ENCODE data around the gene FSIP2.

The FSIP2 gene

DNA sequence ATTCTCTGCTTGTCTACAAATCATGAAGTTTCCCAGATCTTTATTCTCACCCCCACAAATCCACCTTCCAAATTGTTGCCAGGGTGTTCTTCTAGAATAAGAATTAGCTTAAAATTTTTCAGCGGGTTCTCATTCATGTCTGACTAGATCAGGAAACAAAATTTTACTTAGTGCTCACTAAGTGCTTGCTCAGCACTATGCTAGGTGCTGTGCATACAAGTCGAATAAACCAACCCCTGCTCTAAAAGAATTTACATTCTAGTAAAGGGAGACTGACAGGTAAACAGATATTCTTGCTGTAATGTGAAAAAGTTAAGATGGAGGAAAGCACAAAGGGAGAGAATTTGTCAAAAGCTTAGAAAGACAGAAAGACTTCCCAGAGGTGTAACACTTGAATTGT is 2.4 kb upstream of the FSIP2 start:
- DNase-seq (ENCODE audit: low read depth) = no peak
- TF ChIP-seq, protein P1, sequence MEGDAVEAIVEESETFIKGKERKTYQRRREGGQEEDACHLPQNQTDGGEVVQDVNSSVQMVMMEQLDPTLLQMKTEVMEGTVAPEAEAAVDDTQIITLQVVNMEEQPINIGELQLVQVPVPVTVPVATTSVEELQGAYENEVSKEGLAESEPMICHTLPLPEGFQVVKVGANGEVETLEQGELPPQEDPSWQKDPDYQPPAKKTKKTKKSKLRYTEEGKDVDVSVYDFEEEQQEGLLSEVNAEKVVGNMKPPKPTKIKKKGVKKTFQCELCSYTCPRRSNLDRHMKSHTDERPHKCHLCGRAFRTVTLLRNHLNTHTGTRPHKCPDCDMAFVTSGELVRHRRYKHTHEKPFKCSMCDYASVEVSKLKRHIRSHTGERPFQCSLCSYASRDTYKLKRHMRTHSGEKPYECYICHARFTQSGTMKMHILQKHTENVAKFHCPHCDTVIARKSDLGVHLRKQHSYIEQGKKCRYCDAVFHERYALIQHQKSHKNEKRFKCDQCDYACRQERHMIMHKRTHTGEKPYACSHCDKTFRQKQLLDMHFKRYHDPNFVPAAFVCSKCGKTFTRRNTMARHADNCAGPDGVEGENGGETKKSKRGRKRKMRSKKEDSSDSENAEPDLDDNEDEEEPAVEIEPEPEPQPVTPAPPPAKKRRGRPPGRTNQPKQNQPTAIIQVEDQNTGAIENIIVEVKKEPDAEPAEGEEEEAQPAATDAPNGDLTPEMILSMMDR (IDR thresholded peaks at IDR 0.05; ENCODE audit: control insufficient read depth, insufficient read depth, low read depth, low read length, missing control alignments) = no peak
- no peak overlapping the region for H3K4me3 ChIP-seq (ENCODE audit: control insufficient read depth, low read depth, low read length)

GRCh38 chr2:185745864-185746859 is 7.6 kb downstream of the FSIP2 start:
- TF ChIP-seq, protein P1 (IDR thresholded peaks at IDR 0.05; ENCODE audit: control insufficient read depth, insufficient read depth, low read depth, low read length, missing control alignments) = no peak
- no peak for DNase-seq (ENCODE audit: low read depth)
- H3K4me3 ChIP-seq (ENCODE audit: control insufficient read depth, low read depth, low read length) = no peak overlapping the region

DNA sequence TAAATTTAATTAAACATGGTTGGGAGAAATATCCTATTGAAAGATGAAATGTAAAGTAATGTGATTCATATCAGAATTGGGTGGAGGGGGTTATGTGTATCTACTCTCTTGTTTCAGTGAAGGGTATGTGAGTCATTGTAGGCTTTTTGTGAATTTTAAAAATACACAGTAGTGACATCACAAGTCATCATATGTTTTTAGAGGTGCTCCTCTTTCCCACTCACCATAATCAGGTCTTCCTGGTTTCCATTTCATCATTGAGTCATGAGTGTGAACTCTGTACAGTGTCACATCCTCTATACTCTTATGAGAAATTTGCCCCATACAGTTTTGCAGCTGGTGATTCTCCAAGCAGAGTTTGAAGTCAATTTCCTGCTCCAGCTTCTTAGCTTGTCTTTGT is 18.8 kb downstream of the FSIP2 start:
- TF ChIP-seq, protein P1 (IDR thresholded peaks at IDR 0.05; ENCODE audit: control insufficient read depth, insufficient read depth, low read depth, low read length, missing control alignments) = no peak
- no peak for DNase-seq (ENCODE audit: low read depth)
- H3K4me3 ChIP-seq (ENCODE audit: control insufficient read depth, low read depth, low read length) = no peak overlapping the region

GRCh38 chr2:185771396-185771795 is 32.8 kb downstream of the FSIP2 start:
- no peak for DNase-seq (ENCODE audit: low read depth)
- TF ChIP-seq, protein P1 (IDR thresholded peaks at IDR 0.05; ENCODE audit: control insufficient read depth, insufficient read depth, low read depth, low read length, missing control alignments) = no peak

DNA sequence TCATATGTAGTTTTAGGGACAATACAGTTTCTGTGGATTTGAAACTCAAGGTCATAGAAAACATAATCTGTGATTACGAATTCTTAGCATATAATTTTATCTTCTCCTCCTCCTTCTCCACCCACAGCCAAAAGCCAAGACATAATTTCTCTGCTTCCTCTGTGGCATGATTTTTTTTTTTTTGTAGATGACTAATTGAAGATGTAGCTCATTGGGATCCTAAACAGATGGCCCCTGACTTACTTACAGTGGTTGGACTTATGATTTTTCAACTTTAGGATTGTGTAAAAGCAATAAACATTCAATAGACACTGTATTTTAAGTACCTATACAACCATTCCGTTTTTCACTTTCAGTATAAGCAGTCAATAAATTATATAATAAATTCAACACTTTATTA is 42.3 kb downstream of the FSIP2 start:
- TF ChIP-seq, protein P1 (IDR thresholded peaks at IDR 0.05; ENCODE audit: control insufficient read depth, insufficient read depth, low read depth, low read length, missing control alignments) = no peak
- DNase-seq (ENCODE audit: low read depth) = no peak

More at GRCh38 chr2:185771396-185771795, 32.8 kb downstream of the FSIP2 start:
- H3K4me3 ChIP-seq (ENCODE audit: control insufficient read depth, low read depth, low read length) = no peak overlapping the region

GRCh38 chr2:185782223-185782769 is 43.7 kb downstream of the FSIP2 start:
- TF ChIP-seq, protein P1 (IDR thresholded peaks at IDR 0.05; ENCODE audit: control insufficient read depth, insufficient read depth, low read depth, low read length, missing control alignments) = no peak
- DNase-seq (ENCODE audit: low read depth) = no peak
- H3K4me3 ChIP-seq (ENCODE audit: control insufficient read depth, low read depth, low read length) = no peak overlapping the region

More for the DNA sequence above, 42.3 kb downstream of the FSIP2 start:
- no peak overlapping the region for H3K4me3 ChIP-seq (ENCODE audit: control insufficient read depth, low read depth, low read length)

Measured in AG09309 (cell line).